ENCODE measurements around the gene TCAP.

- TF ChIP-seq CTCF (IDR thresholded peaks at IDR 0.05) (peak in 1 of 3 donors; percentile 59), POLR2A (IDR thresholded peaks at IDR 0.05) (no peak)
Measured at GRCh38 chr17:39704821-39705551, 39.8 kb downstream of the TCAP start.
